Prostate gland (tissue), 2 donors: Measurements from ENCODE around the gene TOM1.

Source experiments
- POLR2A ChIP-seq: fragments of 450-650 bp; IDR thresholded peaks from one replicate; pipeline ENCODE4 v1.6.1; 2016; ENCODE audit warnings: antibody characterized with exemption, mild to moderate bottlenecking
- POLR2AphosphoS5 ChIP-seq: sonication (generic); formaldehyde crosslinking; IDR thresholded peaks from one replicate; pipeline ENCODE4 v1.6.1; 2017; ENCODE audit warnings: antibody characterized with exemption
- TF ChIP-seq, protein P1 (sequence below), 4 experiments: fragments of 200-600 bp in 2 of 4; fragments of 450-650 bp in 2 of 4; sonication (generic) in 2 of 4; IDR thresholded peaks; 1 replicate in 3 of 4; 2 replicates in 1 of 4; pipeline ENCODE4 v1.5.1; 2016 to 2019; ENCODE audit warnings: antibody characterized with exemption in 4 of 4, mild to moderate bottlenecking in 2 of 4, moderate library complexity in 2 of 4

DNA sequence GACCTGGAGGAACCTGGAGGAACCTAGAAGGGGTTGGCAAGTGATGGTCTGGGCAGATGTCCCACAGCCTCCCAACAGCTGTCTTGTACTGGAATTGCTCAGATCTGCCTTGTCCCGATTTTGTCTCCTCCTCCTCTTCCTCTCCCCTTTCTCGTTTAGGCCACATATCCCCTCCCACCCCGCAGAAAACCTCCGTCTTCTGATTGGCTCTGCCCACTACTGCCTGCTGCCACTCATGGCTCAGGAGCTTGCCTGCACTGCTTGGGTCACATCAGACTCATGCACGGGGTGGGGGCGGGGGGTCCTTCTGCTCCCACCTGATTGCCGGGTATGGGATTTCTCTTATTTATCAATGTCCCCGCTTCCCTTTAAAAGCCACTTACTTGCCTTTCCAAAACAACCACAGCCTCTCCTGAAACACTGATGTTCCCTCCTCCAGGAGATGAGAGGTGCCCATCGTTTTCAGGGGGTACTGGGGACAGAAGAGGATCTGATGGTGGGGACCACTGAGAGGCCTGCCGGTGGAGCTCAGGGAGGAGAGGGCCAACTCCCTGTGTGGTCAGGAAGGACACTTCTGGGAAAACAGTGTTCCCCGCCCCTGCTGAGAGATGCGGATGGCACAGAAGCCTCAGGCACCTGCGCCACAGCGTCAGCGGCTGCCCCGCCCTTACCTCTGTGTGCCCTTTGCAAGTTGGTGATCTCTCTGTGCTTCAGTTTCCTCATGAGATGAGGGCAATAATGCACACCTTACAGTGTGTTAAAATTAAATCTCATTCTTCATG lies 14.7 kb downstream of the TOM1 start:
- TF ChIP-seq, protein P1, sequence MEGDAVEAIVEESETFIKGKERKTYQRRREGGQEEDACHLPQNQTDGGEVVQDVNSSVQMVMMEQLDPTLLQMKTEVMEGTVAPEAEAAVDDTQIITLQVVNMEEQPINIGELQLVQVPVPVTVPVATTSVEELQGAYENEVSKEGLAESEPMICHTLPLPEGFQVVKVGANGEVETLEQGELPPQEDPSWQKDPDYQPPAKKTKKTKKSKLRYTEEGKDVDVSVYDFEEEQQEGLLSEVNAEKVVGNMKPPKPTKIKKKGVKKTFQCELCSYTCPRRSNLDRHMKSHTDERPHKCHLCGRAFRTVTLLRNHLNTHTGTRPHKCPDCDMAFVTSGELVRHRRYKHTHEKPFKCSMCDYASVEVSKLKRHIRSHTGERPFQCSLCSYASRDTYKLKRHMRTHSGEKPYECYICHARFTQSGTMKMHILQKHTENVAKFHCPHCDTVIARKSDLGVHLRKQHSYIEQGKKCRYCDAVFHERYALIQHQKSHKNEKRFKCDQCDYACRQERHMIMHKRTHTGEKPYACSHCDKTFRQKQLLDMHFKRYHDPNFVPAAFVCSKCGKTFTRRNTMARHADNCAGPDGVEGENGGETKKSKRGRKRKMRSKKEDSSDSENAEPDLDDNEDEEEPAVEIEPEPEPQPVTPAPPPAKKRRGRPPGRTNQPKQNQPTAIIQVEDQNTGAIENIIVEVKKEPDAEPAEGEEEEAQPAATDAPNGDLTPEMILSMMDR (IDR thresholded peaks at IDR 0.05), result no peak
- TF ChIP-seq POLR2AphosphoS5, result no peak
- TF ChIP-seq POLR2A, result no peak
